ENCODE measurements around the gene ARAP1. TPM values are rescaled to one million over a fixed set of nuclear protein-coding genes. Genes with fewer than 3 reads are reported as not detected.

Gene ARAP1
- total RNA-seq: 10 to 100 TPM; 74.0 to 83.8 TPM

DNA sequence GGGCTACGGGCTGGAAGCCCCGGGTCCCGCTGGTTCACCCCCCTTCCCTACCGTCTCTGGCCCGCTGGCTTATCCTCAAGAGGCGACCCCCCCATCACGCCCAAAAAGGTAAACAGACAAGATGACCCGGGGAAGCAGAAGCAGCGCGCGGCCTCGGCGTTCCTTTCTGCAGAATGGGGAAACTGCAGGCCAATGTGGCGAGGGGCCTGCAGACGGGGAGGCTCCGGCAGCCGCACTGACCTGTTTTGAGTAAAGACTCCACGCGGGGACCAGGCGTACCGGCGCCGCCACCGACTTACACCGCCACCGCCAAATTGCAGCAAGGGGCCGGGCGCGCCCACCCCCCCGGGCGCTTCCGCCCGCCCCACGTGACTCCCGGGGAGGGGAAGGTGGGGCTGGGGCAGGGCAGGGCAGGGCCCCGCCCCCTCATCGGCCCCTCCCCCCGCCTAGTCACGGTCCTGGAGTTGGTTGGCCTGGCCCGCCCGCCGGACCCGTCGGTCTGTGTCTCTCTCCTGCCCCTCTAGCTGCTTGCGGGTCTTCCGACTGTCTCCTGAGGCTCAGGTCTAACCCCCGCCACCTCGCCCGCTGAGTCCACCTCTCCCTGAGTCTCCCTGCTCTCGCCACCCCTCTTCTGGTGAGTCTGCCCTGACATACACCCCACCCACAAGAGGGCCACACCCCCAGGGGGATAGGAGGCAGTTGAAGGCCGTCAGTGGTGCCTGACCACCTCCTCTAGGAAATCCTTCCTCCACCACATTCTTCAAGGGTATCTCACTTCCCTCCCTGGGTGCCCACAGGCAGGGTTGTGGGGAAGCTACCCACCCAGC, at the start of gene ARAP1:
TSS of gene ARAP1 (minus strand) at position 321 of the 827 bp plus-strand sequence. CDS start 25,280 bp downstream, outside the sequence.
- H3K27ac ChIP-seq: peak within 1 kb of the TSS; percentile 24 to 76
- no peaks in the 10 kb centered on the region for H3K36me3 ChIP-seq
- no peaks in the 10 kb centered on the region for H3K27me3 ChIP-seq
- DNase-seq (ENCODE audit: low spot score): peak; percentile 72
- TF ChIP-seq, protein P1, sequence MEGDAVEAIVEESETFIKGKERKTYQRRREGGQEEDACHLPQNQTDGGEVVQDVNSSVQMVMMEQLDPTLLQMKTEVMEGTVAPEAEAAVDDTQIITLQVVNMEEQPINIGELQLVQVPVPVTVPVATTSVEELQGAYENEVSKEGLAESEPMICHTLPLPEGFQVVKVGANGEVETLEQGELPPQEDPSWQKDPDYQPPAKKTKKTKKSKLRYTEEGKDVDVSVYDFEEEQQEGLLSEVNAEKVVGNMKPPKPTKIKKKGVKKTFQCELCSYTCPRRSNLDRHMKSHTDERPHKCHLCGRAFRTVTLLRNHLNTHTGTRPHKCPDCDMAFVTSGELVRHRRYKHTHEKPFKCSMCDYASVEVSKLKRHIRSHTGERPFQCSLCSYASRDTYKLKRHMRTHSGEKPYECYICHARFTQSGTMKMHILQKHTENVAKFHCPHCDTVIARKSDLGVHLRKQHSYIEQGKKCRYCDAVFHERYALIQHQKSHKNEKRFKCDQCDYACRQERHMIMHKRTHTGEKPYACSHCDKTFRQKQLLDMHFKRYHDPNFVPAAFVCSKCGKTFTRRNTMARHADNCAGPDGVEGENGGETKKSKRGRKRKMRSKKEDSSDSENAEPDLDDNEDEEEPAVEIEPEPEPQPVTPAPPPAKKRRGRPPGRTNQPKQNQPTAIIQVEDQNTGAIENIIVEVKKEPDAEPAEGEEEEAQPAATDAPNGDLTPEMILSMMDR (IDR thresholded peaks at IDR 0.05): no peak
- H3K4me3 ChIP-seq: peak within 1 kb of the TSS; percentile 59 to 60
- H3K9me3 ChIP-seq: no peaks in the 10 kb centered on the region
- peaks cover 0 to 24% of the 10 kb centered on the region in 2 donors for H3K4me1 ChIP-seq

DNA sequence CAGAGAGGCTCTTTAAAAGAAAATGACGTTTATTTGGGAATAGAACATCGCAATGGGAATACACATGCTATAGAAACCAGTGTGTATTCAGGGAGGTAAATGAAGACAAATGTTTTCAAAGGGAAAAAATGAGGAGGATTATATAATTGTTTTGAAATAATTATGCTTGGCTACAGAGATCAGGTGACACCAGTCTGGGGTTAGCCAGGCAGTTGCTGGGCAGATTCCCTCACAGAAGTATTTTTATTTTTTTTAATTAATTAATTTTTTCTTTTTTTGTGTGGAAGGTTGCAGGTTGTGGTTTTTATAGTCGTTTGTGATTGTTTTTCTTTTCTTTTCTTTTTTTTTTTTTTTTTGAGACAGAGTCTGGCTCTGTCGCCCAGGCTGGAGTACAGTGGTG, 47.2 kb upstream of the ARAP1 start:
- H3K27me3 ChIP-seq: no peaks in the 10 kb centered on the region
- no peak for DNase-seq (ENCODE audit: low spot score)
- H3K4me3 ChIP-seq: no peak overlapping the region
- no peak overlapping the region for H3K27ac ChIP-seq
- peaks cover 0 to 4% of the 10 kb centered on the region in 2 donors for H3K4me1 ChIP-seq
- TF ChIP-seq, protein P1 (IDR thresholded peaks at IDR 0.05): no peak
- H3K9me3 ChIP-seq: no peaks in the 10 kb centered on the region
- H3K36me3 ChIP-seq: no peaks in the 10 kb centered on the region

DNA sequence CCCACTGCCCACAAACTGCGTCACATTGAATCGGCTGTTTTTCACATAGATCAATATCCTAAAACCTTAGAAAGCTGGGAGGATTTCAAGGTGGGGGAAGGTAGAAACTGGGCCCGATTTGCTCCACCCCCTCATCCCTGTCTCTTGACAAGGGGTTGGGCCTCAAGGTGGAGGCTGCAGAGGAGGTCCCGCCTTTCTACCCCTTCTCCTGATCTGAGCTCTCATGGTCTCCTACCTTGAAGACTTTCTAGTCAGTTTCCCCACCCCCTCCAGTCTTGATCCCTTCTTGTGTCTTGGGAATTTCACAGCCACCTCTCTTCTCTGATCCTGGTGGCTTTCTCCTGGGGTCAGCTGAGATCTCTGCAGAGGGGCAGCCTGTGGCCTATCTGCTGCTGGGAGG, 46.2 kb upstream of the ARAP1 start:
- no peaks in the 10 kb centered on the region for H3K27me3 ChIP-seq
- peaks cover 0 to 9% of the 10 kb centered on the region in 2 donors for H3K4me1 ChIP-seq
- TF ChIP-seq, protein P1 (IDR thresholded peaks at IDR 0.05): no peak
- no peaks in the 10 kb centered on the region for H3K36me3 ChIP-seq
- no peak for DNase-seq (ENCODE audit: low spot score)
- no peaks in the 10 kb centered on the region for H3K9me3 ChIP-seq
- H3K27ac ChIP-seq: no peak overlapping the region
- no peak overlapping the region for H3K4me3 ChIP-seq

DNA sequence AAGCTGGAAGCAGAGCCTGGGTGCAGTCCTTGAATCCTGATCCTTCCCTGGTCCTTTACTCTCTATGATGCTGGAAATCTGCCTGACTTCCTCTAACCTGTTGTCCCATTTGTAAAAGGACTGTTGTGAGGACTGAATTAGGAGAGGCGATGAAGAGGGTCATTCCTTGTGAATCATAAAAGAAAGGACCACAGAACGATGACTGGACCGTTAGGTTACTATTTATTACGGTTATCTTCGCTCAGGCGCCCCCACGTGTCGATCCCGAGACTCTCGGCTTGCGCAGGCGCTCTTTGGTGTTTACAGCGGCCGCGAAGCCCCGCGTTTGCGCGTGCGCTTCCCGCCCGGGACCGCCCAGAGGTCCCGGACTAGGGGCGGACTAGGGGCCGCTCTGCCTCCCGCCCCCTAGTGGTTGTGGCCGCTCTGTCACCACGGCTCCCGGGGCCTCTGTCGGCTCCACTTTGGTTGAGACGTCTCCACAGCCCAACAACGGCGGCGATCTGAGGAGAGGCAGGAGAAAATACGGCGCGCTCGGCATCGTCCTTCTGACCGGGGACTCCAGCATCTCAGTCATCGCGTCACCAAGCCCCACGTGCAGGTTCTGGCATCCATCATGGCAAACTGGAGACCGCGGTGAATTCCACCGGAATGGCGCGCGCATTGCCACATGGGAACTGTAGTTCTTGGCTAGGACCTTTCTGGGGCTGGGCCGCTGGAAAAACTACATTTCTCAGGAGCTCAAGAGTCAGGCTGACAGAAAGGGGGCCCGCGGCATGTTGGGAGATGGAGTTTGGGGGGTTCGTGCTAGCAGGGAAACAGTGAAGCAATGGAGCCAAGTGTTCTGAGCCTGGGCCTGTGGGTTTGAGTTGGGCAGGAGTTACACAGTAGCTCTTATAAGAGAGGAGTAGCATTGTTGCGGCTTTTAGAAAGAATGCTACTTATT, 41.5 kb upstream of the ARAP1 start, which contains the start of gene STARD10:
TSS of gene STARD10 (minus strand) at position 623 of the 943 bp plus-strand sequence. CDS start 12,866 bp downstream, outside the sequence.
- TF ChIP-seq, protein P1 (IDR thresholded peaks at IDR 0.05): peak; percentile 99
- peak; percentile 96 for DNase-seq (ENCODE audit: low spot score)
- Histone ChIP-seq H3K27ac (peak within 1 kb of the TSS; percentile 92 to 96), H3K4me3 (peak within 1 kb of the TSS; percentile 60 to 66), H3K27me3 (no peaks in the 10 kb centered on the region), H3K4me1 (peaks cover 0 to 31% of the 10 kb centered on the region in 2 donors), H3K36me3 (no peaks in the 10 kb centered on the region), H3K9me3 (no peaks in the 10 kb centered on the region)

DNA sequence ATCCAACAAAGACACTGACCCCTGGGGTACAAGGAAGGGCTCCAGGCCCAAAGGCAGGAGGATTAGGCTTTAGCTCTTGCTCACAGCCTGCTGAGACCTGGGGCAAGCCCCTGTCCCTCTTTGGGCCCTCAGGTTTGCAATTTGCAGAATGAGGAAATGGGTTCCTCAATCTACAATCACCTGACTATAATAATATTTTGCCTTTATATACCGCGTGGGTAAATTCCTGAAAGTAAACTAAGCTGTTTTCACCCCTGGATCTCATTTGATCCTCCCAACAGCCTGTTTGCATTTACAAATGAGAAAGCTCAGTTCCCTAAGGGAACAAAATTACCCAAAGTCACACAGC, 40.8 kb upstream of the ARAP1 start:
- H3K27me3 ChIP-seq: no peaks in the 10 kb centered on the region
- peaks cover 0 to 33% of the 10 kb centered on the region in 2 donors for H3K4me1 ChIP-seq
- TF ChIP-seq, protein P1 (IDR thresholded peaks at IDR 0.05): no peak
- no peaks in the 10 kb centered on the region for H3K36me3 ChIP-seq
- H3K9me3 ChIP-seq: no peaks in the 10 kb centered on the region
- H3K27ac ChIP-seq: peak overlapping the region; percentile 92 to 96
- H3K4me3 ChIP-seq: peak overlapping the region in 1 of 2 donors; percentile 66
- no peak for DNase-seq (ENCODE audit: low spot score)

Measured in right atrium auricular region (tissue), 2 donors.